Measurements from ENCODE around the gene MTRF1L. TPM values are rescaled to one million over a fixed set of nuclear protein-coding genes. Genes with fewer than 3 reads are reported as not detected.

MTRF1L gene
- total and polyA plus RNA-seq, 2 experiments from 2014 or later, result 17.4 to 19.0 TPM

GRCh38 chr6:152946484-152946883 lies 56.0 kb downstream of the MTRF1L start:
- H3K9me3 ChIP-seq (ENCODE audit: low read depth), result no peaks in the 10 kb centered on the region
- 86% methylated on average over 3 of the region's 3 CpGs for WGBS (ENCODE audit: low lambda C conversion rate, missing lambda C conversion rate)
- no peaks in the 10 kb centered on the region for H4K20me1 ChIP-seq (ENCODE audit: insufficient read depth, poor library complexity, severe bottlenecking)
- no peak overlapping the region for H3K4me2 ChIP-seq
- no peaks in the 10 kb centered on the region for H3K9me2 ChIP-seq (replicated peaks; ENCODE audit: insufficient read depth)
- no peak for TF ChIP-seq EZH2phosphoT487 (IDR thresholded peaks at IDR 0.05; ENCODE audit: low read depth, severe bottlenecking, unreplicated experiment)
- TF ChIP-seq EZH2 (IDR thresholded peaks at IDR 0.05; ENCODE audit: borderline replicate concordance), result no peak
- no peak for TF ChIP-seq CTCF (IDR thresholded peaks at IDR 0.05; ENCODE audit: poor library complexity)
- no peaks in the 10 kb centered on the region for H3K27me3 ChIP-seq
- DNase-seq (ENCODE audit: low spot score), result no peak
- H3K4me1 ChIP-seq (ENCODE audit: insufficient read depth), result no peaks in the 10 kb centered on the region
- H3K27ac ChIP-seq, result no peak overlapping the region
- H2AFZ ChIP-seq, result no peak overlapping the region
- no peaks in the 10 kb centered on the region for H3K36me3 ChIP-seq (replicated peaks; ENCODE audit: insufficient read depth, low read depth)
- H3K4me3 ChIP-seq, result no peak overlapping the region
- no peaks in the 10 kb centered on the region for H3K79me2 ChIP-seq

GRCh38 chr6:152943260-152943897 lies 59.1 kb downstream of the MTRF1L start:
- WGBS (ENCODE audit: low lambda C conversion rate, missing lambda C conversion rate), result 94% methylated on average over 2 of the region's 2 CpGs
- Histone ChIP-seq H3K27ac (no peak overlapping the region), H3K27me3 (no peaks in the 10 kb centered on the region), H3K79me2 (no peaks in the 10 kb centered on the region), H3K4me1 (ENCODE audit: insufficient read depth) (no peaks in the 10 kb centered on the region), H3K9me3 (ENCODE audit: low read depth) (no peaks in the 10 kb centered on the region), H3K4me3 (no peak overlapping the region), H4K20me1 (ENCODE audit: insufficient read depth, poor library complexity, severe bottlenecking) (no peaks in the 10 kb centered on the region), H2AFZ (no peak overlapping the region), H3K36me3 (replicated peaks; ENCODE audit: insufficient read depth, low read depth) (no peaks in the 10 kb centered on the region), H3K9me2 (replicated peaks; ENCODE audit: insufficient read depth) (no peaks in the 10 kb centered on the region), H3K4me2 (no peak overlapping the region)
- no peak for DNase-seq (ENCODE audit: low spot score)
- TF ChIP-seq EZH2phosphoT487 (IDR thresholded peaks at IDR 0.05; ENCODE audit: low read depth, severe bottlenecking, unreplicated experiment) (no peak), CTCF (IDR thresholded peaks at IDR 0.05; ENCODE audit: poor library complexity) (no peak), EZH2 (IDR thresholded peaks at IDR 0.05; ENCODE audit: borderline replicate concordance) (no peak)

GRCh38 chr6:152942319-152942869 lies 60.1 kb downstream of the MTRF1L start:
- DNase-seq (ENCODE audit: low spot score), result no peak
- H4K20me1 ChIP-seq (ENCODE audit: insufficient read depth, poor library complexity, severe bottlenecking), result no peaks in the 10 kb centered on the region
- H3K9me2 ChIP-seq (replicated peaks; ENCODE audit: insufficient read depth), result no peaks in the 10 kb centered on the region
- no peak overlapping the region for H3K27ac ChIP-seq
- no peaks in the 10 kb centered on the region for H3K79me2 ChIP-seq
- no peaks in the 10 kb centered on the region for H3K27me3 ChIP-seq
- H3K9me3 ChIP-seq (ENCODE audit: low read depth), result no peaks in the 10 kb centered on the region
- H2AFZ ChIP-seq, result no peak overlapping the region
- H3K4me3 ChIP-seq, result no peak overlapping the region
- WGBS (ENCODE audit: low lambda C conversion rate, missing lambda C conversion rate), result 89% methylated on average over 1 of the region's 1 CpG
- no peak overlapping the region for H3K4me2 ChIP-seq
- TF ChIP-seq CTCF (IDR thresholded peaks at IDR 0.05; ENCODE audit: poor library complexity), result no peak
- TF ChIP-seq EZH2phosphoT487 (IDR thresholded peaks at IDR 0.05; ENCODE audit: low read depth, severe bottlenecking, unreplicated experiment), result no peak
- no peak for TF ChIP-seq EZH2 (IDR thresholded peaks at IDR 0.05; ENCODE audit: borderline replicate concordance)
- no peaks in the 10 kb centered on the region for H3K36me3 ChIP-seq (replicated peaks; ENCODE audit: insufficient read depth, low read depth)
- H3K4me1 ChIP-seq (ENCODE audit: insufficient read depth), result no peaks in the 10 kb centered on the region
